GM19455 (cell line): ENCODE measurements around the gene VRK2.
"Not testable (repeated sequence)": the region's sequence is repeated elsewhere in the genome, so short reads cannot be mapped to it uniquely, and the experiment has no call there.

ENCODE experiments used
- ATAC-seq: cut with Tn5 transposase; IDR thresholded peaks from one replicate; pipeline ENCODE4 v1.9.1; 2021; ENCODE audit not compliant: unreplicated experiment

The VRK2 gene

DNA sequence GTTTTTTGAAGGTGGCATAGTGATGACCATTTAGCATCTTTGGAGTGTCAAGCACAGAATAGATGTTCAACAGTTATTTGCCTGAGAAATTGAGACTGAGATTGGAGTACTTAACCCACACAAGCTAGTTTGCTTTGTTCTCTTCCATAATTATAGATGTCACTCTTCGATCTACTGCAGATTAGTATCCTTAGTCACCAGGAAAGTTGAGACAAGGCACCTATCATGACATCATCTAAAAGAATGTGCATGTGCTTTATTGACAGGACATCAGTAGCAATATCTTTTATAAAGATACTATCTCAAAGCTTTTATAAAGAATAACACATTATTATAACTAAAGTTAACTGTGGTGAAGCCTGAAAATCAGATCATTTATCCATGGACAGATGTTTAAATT is 6.4 kb downstream of the VRK2 start:
- ATAC-seq: no peak

DNA sequence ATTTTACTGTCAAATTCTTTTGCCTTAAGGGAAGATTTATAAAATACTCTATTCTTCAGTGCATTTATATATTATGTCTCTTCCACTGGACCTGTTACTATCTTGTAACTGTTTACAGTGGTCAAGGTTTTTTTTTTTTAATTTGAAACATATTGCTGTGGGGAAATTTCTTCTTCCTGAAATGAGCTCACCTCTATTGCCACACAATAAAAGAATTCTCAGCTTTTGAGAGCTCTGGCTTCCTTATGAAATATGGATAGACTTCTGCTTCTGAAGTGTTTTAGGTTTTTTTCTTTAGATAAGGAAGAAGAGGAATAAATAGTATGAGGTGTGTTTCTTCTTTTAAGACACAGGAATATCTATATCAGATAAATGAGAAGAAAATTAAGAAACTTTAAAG is 7.7 kb downstream of the VRK2 start:
- ATAC-seq: no peak

DNA sequence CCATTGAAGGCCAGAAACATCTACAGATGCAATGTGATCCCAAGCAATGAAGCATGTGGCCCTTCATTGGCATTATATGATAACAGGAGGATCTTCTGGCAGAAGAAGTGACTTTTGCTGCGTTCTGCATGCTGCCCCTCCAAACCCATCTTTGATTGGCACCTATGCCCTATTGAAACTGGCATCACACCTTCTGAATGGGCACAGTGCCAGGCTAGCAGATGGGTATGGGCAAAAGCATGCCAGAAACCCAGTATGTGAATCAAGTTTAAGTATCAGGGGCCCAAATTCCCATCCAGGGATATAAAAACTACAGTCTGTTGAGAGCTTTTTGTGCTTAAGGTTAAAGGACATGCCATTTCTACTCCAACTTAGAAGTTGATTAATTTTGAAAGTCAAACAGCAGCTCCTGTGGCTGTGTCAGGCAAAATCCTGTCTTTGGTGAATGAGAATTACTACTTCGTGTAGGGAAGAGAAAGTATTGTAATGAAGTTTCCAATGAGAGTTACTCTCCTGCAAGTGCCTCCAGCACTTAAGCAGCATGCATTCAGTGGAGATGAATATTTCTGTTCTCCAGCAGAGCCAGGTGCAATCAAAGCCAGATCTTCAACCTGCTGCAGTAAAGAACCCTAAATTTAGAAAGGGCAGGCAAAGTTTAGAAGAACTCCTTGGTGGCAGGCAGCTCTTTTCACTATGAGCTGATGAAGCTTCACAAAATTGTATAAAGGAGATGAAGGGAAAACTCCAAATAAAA is 8.6 kb downstream of the VRK2 start:
- ATAC-seq: no peak

DNA sequence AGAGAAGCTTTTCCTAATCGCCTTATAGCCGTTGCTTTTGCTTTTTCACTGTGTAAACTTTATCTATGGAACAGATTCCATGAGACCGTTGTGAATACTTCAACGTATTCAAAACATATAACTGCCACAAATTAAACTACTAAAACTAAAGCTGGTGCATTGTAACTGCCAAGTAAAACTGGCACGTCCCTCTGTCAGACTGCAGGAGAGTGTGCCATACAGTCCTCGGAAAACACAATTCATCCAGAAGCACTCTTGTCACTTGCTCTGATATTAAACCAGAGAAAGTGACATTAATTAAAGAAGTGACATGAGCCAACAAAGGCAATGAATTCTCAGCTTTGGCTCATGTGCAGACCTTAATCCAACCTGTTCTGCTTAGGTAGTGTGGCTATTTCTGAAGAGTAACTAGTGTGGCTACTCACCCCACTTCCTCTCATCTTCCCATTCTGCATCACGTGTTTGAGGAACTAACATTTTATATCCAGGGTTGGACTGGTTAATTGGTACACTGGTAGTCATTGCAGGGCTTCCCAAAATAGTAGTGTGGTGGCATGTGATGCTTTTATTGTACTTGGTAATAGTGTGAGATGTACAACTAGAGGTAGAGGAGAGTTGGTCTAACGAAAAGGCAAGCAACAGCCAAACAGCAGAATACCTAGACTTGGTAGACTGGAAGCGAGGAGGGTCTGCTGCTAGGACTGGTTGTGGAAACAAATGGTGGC is 9.7 kb downstream of the VRK2 start:
- no peak for ATAC-seq

DNA sequence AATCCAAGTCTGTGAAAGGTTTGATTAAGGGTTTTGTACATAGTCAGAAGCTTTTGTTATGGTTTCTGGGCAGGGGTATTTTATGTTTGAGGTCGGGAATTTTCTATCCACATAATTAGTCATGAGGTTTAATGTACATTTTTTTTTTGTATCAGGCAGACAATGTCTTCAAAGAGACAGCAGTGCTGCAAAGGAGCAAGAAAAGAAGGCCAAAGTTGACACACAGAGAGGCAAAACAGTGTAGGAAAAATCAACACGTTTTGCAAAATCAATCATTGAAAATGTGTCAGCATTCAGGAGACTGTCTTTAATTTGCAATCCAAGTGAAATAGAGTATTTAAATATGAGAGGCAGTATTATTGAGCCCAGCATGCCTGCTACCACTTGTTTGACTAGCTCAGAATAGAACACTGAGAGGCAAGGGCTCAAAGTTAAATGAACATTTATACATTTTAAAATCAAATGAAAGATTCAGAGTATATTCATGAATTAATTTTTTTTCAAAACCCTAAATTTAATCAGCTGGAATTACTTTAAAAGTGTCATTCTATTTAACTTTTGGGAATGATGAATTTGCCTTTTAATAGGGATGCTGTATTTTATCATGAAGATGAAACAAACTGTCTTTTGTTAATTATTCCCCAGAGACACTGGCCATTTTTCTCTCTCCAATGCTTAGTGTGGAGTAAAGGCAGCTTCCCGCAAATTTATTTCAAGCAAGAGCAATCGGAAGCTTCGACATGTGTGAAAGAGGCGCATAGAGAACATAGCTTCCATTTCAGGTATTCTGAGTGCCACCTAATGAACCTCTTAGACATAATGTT is 11.3 kb downstream of the VRK2 start:
- ATAC-seq: no peak

GRCh38 chr2:58063641-58064040 is 17.0 kb downstream of the VRK2 start:
- no peak for ATAC-seq

- ATAC-seq: no peak
Measured at GRCh38 chr2:58064086-58064485, 17.5 kb downstream of the VRK2 start.

- no peak for ATAC-seq
Measured at GRCh38 chr2:58065248-58065647, 18.6 kb downstream of the VRK2 start.

DNA sequence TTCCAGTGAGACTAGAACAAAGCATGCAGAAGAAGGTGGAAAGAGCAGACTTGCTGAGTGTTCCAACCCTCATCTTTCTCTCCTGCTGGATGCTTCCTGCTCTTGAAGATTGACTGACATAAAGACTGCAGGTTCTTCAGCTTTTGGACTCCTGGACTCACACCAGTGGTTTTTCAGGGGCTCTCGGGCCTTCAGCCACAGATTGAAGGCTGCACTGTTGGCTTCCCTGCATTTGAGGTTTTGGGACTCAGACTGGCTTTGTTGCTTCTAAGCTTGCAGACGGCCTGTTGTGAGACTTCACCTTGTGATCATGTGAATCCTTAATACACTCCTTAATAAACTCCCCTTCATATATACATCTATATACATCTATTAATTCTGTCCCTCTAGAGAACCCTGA is 20.4 kb downstream of the VRK2 start:
- no peak for ATAC-seq

- no peak for ATAC-seq
Measured at GRCh38 chr2:58070765-58071164, 24.2 kb downstream of the VRK2 start.

- ATAC-seq: no peak
Measured at GRCh38 chr2:58072102-58072501, 25.5 kb downstream of the VRK2 start.

DNA sequence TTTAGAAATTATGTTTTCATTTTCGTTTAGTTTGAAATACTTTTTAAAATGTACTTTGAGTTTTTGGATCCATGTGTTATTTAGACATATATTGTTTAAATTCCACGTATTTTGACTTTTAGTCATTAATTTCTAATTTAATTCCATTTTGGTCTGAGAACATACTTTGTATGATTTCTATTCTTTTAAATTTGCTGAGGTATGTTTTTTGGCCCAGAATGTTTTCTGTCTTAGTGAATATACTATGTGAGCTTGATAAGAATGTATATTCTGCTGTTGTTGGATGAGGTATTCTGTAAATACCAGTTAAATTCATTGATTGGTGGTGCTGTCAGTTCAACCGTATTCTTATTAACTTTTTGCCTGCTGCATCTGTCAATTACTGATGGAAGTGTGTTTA is 26.4 kb downstream of the VRK2 start:
- no peak for ATAC-seq

DNA sequence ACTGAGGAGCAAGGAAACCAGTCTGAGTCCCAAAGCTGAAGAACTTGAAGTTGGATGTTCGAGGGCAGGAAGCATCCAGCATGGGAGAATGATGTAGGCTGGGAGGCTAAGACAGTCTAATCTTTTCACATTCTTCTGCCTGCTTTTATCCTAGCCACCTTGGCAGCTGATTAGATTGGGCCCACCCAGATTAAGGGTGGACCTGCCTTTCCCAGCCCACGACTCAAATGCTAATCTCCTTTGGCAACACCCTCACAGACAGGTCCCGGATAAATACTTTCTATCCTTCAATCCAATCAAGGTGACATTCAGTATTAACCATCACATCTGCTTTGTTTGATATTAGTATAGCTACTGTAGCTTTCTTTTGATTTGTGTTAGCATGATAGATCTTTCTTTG is 27.1 kb downstream of the VRK2 start:
- ATAC-seq: no peak

GRCh38 chr2:58081000-58081399 is 34.4 kb downstream of the VRK2 start:
- no peak for ATAC-seq

DNA sequence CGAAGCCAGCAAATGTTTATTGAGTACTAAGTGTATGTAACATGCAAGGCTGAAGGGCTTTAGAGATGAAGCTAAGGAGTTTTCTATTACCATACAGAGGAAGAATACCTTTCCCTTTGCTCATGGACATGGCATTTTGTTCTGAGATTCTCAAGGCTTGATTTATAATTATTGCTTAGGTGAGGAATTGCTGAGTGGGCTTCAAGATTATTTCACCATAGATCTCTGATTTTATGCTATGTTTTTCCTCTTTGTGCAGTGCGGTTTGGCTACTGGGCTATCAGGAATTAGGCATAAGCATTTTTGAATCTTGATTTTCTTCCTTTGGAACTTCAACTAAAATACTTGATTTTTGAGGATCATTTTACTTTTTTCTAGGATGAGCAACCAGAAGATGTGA is 42.5 kb downstream of the VRK2 start:
- no peak for ATAC-seq

- ATAC-seq: not testable (repeated sequence)
Measured at GRCh38 chr2:58092772-58093171, 46.2 kb downstream of the VRK2 start.

DNA sequence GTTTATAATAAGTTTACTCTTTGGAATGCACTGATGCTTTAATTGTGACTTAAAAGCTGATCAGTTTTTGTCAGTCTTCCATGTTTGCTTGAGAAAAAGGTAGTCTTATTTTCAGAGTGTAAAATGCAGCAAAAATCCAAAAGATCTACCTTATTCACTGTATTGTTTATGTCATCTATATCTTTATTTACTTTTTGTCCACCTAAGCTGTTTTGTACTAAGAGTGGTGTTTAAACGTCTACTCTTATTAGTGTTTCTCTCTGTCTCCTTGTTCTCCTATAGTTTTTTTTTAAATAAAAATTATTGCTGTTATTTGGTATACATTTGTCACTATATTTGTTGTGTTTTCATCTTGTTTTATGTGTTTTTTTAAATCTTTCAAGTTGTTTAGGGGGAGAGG is 50.4 kb downstream of the VRK2 start:
- no peak for ATAC-seq

- ATAC-seq: no peak
Measured at GRCh38 chr2:58098254-58099095, 51.9 kb downstream of the VRK2 start.

GRCh38 chr2:58099096-58099769 is 52.6 kb downstream of the VRK2 start:
- no peak for ATAC-seq

GRCh38 chr2:58101500-58101899 is 54.9 kb downstream of the VRK2 start:
- no peak for ATAC-seq
